Effector memory CD4-positive, alpha-beta T cell (primary cell): Measurements from ENCODE around the gene KRTAP5-11.
"Not testable (repeated sequence)": the region's sequence is repeated elsewhere in the genome, so short reads cannot be mapped to it uniquely, and the experiment has no call there.

Experiments used
- DNase-seq, 3 donors: peaks; one replicate each; pipeline ENCODE4 v3.0.0-alpha.2; 2020
- H3K27ac ChIP-seq: 2 replicates; pipeline ENCODE4 v1.7.0; 2013; ENCODE audit warnings: mild to moderate bottlenecking, low read length, moderate library complexity; ENCODE audit not compliant: insufficient read depth, poor library complexity, severe bottlenecking
- H3K27me3 ChIP-seq: replicated peaks from 2 replicates; pipeline ENCODE4 v1.7.0; 2013; ENCODE audit warnings: mild to moderate bottlenecking, low read length; ENCODE audit not compliant: insufficient read depth, control insufficient read depth, poor library complexity, severe bottlenecking
- H3K36me3 ChIP-seq: 2 replicates; pipeline ENCODE4 v1.7.0; 2013; ENCODE audit warnings: mild to moderate bottlenecking, low read length, moderate library complexity; ENCODE audit not compliant: control insufficient read depth, insufficient read depth
- H3K4me1 ChIP-seq: 2 replicates; pipeline ENCODE4 v1.7.0; 2013; ENCODE audit warnings: low read length, mild to moderate bottlenecking; ENCODE audit not compliant: control insufficient read depth, insufficient read depth, poor library complexity, severe bottlenecking
- H3K4me3 ChIP-seq: 2 replicates; pipeline ENCODE4 v1.7.0; 2013; ENCODE audit warnings: low read length, low read depth, mild to moderate bottlenecking; ENCODE audit not compliant: insufficient read depth, poor library complexity, severe bottlenecking
- H3K9me3 ChIP-seq: 2 replicates; pipeline ENCODE4 v1.7.0; 2013; ENCODE audit warnings: mild to moderate bottlenecking, low read length, moderate library complexity; ENCODE audit not compliant: control insufficient read depth

The KRTAP5-11 gene

GRCh38 chr11:71568704-71569349 is 13.8 kb downstream of the KRTAP5-11 start:
- H3K4me1 ChIP-seq = no peaks in the 10 kb centered on the region
- DNase-seq = no peak
- no peak overlapping the region for H3K27ac ChIP-seq
- H3K27me3 ChIP-seq = no peaks in the 10 kb centered on the region
- H3K9me3 ChIP-seq = no peaks in the 10 kb centered on the region
- H3K36me3 ChIP-seq = no peaks in the 10 kb centered on the region
- no peak overlapping the region for H3K4me3 ChIP-seq

GRCh38 chr11:71567633-71568032 is 15.0 kb downstream of the KRTAP5-11 start:
- not testable (repeated sequence) for H3K4me3 ChIP-seq

GRCh38 chr11:71566626-71567599 is 15.8 kb downstream of the KRTAP5-11 start:
- not testable (repeated sequence) for H3K9me3 ChIP-seq, DNase-seq, H3K27me3 ChIP-seq, H3K4me3 ChIP-seq, H3K36me3 ChIP-seq, H3K27ac ChIP-seq, H3K4me1 ChIP-seq

More at GRCh38 chr11:71567633-71568032, 15.0 kb downstream of the KRTAP5-11 start:
- H3K4me1 ChIP-seq, H3K36me3 ChIP-seq, H3K9me3 ChIP-seq, DNase-seq, H3K27me3 ChIP-seq, H3K27ac ChIP-seq: not testable (repeated sequence)

- Histone ChIP-seq H3K27me3 (no peaks in the 10 kb centered on the region), H3K36me3 (no peaks in the 10 kb centered on the region), H3K4me1 (no peaks in the 10 kb centered on the region), H3K27ac (no peak overlapping the region), H3K4me3 (no peak overlapping the region), H3K9me3 (no peaks in the 10 kb centered on the region)
- DNase-seq = no peak
These were observed 16.5 kb downstream of the KRTAP5-11 start for GRCh38 chr11:71566081-71566620.

DNA sequence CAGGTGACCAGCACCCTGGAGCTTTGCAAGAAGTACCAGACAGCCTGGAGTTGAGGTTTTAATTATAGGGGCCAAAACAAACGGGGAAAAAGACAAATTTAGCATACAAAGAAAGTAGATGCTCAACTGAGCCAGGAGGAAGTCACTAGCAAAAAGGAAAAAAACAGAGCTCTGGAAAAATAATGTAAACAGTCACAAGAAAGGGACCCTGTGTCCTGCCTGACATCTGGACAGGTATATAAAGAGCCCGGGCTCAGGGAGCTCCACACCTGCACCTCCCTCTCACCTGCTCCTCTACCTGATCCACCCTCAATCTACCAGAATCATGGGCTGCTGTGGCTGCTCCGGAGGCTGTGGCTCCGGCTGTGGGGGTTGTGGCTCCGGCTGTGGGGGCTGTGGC is 17.4 kb downstream of the KRTAP5-11 start, which contains the start of gene KRTAP5-10:
Gene KRTAP5-10, plus strand, starts transcription at position 301 of the 400 bp plus-strand sequence. Its CDS starts 25 bp downstream, at position 326.
- Histone ChIP-seq H3K27ac (no peak within 1 kb of the TSS), H3K9me3 (no peaks in the 10 kb centered on the region), H3K27me3 (no peaks in the 10 kb centered on the region), H3K36me3 (no peaks in the 10 kb centered on the region), H3K4me3 (no peak within 1 kb of the TSS), H3K4me1 (no peaks in the 10 kb centered on the region)
- DNase-seq = no peak

DNA sequence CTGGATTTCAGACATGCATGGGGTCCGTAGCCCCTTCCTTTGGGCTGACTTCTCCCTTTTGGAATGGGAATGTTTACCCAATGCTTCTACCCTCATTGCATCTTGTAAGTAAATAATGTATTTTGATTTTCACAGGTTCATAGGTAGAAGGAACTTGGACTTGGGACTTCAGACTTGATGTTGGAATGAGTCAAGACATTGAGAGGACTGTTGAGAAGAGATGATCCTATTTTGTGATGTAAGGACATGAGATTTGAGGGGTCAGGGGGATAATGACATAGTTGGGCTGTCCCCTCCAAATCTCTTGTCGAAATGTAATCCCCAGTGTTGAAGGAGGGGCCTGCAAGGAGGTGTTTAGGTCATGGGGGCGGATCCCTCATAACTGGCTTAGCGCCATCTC is 18.2 kb downstream of the KRTAP5-11 start:
- Histone ChIP-seq H3K27me3 (no peaks in the 10 kb centered on the region), H3K4me1 (no peaks in the 10 kb centered on the region), H3K27ac (no peak overlapping the region)

DNA sequence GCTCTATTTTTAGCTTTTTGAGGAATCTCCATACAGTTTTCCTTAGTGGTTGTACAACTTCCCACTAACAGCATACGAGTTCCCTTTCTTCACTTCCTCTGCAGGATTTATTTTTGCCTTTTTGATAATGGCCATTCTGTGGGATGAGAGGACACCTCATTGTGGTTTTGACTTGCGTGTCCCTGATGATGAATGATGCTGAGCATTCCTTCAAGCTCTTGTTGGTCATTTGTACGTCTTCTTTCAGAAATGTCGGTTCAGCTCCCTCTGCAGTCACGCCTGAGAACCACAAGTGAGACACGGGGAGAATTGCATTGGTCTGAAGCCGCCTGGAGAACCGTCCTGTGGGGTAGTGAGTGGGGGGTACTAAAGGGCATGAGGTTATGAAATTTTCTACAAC is 19.3 kb downstream of the KRTAP5-11 start:
- H3K9me3 ChIP-seq = no peaks in the 10 kb centered on the region

More for the DNA sequence above, 18.2 kb downstream of the KRTAP5-11 start:
- H3K4me3 ChIP-seq = no peak overlapping the region
- H3K36me3 ChIP-seq = no peaks in the 10 kb centered on the region
- H3K9me3 ChIP-seq = no peaks in the 10 kb centered on the region
- DNase-seq = no peak

GRCh38 chr11:71562120-71562519 is 20.6 kb downstream of the KRTAP5-11 start:
- H3K36me3 ChIP-seq = no peaks in the 10 kb centered on the region
- H3K27ac ChIP-seq = no peak overlapping the region
- H3K27me3 ChIP-seq = no peaks in the 10 kb centered on the region
- no peaks in the 10 kb centered on the region for H3K9me3 ChIP-seq
- H3K4me3 ChIP-seq = no peak overlapping the region
- DNase-seq = no peak
- H3K4me1 ChIP-seq = no peaks in the 10 kb centered on the region

More for the DNA sequence above, 19.3 kb downstream of the KRTAP5-11 start:
- Histone ChIP-seq H3K4me3 (no peak overlapping the region), H3K36me3 (no peaks in the 10 kb centered on the region), H3K27me3 (no peaks in the 10 kb centered on the region), H3K4me1 (no peaks in the 10 kb centered on the region), H3K27ac (no peak overlapping the region)
- DNase-seq = no peak

DNA sequence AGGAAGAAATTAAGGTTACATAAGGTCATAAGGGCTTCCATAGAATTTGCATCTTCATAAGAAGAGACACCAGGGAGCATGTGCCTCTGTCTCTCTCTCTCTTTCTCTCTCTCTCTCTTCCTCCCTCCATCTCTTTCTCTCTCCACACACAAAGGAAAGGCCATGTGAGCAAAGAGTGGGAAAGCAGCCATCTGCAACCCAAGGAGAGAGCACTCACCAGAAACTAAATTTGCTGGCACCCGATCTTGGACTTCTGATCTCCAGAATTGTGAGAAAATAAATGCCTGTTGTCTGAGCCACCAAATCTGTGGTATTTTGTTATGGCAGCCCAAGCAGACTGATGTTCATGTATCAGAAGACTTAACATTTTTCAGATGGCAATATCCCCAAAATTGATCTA is 23.7 kb downstream of the KRTAP5-11 start:
- H3K4me1 ChIP-seq = no peaks in the 10 kb centered on the region
- no peaks in the 10 kb centered on the region for H3K36me3 ChIP-seq
- H3K27me3 ChIP-seq = no peaks in the 10 kb centered on the region
- no peaks in the 10 kb centered on the region for H3K9me3 ChIP-seq
- no peak overlapping the region for H3K27ac ChIP-seq
- H3K4me3 ChIP-seq = no peak overlapping the region
- DNase-seq = no peak

GRCh38 chr11:71557257-71557656 is 25.4 kb downstream of the KRTAP5-11 start:
- Histone ChIP-seq H3K27ac (no peak overlapping the region), H3K9me3 (no peaks in the 10 kb centered on the region), H3K27me3 (no peaks in the 10 kb centered on the region), H3K36me3 (no peaks in the 10 kb centered on the region), H3K4me3 (no peak overlapping the region), H3K4me1 (no peaks in the 10 kb centered on the region)
- no peak for DNase-seq
